Activated B cell treated with CpG ODN at 0.5 μM for 24 hours (primary cell): ENCODE results near the gene GPHN. TPM values are rescaled to one million over a fixed set of nuclear protein-coding genes. Genes with fewer than 3 reads are reported as not detected.
"Not testable (repeated sequence)": the region's sequence is repeated elsewhere in the genome, so short reads cannot be mapped to it uniquely, and the experiment has no call there.

Experiments used
- ATAC-seq: fragments of 200-7000 bp; cut with Tn5 transposase; one replicate; pipeline ENCODE4 v1.10.0; 2021; ENCODE audit warnings: low read depth, mild to moderate bottlenecking, moderate library complexity
- CTCF ChIA-PET: fragments of 350-600 bp; sonication (Branson Sonifier 250); formaldehyde crosslinking; loops from one replicate; lab custom pipeline; 2021; ENCODE audit warnings: antibody characterized with exemption; lab: Charles Lee
- POLR2A ChIA-PET: fragments of 350-600 bp; sonication (Branson Sonifier 250); formaldehyde crosslinking; loops from one replicate; lab custom pipeline; 2021; ENCODE audit warnings: antibody characterized with exemption; lab: Charles Lee
- DNase-seq: peaks from one replicate; pipeline ENCODE4 v3.0.0; 2022
- H3K27ac Mint-ChIP-seq: one replicate; pipeline ENCODE4 v1.8.0; 2020; ENCODE audit warnings: mixed read lengths
- H3K27me3 Mint-ChIP-seq: one replicate; pipeline ENCODE4 v1.8.0; 2021; ENCODE audit warnings: mixed read lengths
- H3K36me3 Mint-ChIP-seq: one replicate; pipeline ENCODE4 v1.8.0; 2021; ENCODE audit warnings: low read depth, mixed read lengths
- H3K4me1 Mint-ChIP-seq: one replicate; pipeline ENCODE4 v1.8.0; 2021; ENCODE audit warnings: mixed read lengths
- H3K4me3 Mint-ChIP-seq: one replicate; pipeline ENCODE4 v1.8.0; 2020; ENCODE audit warnings: mild to moderate bottlenecking, mixed read lengths
- H3K9me3 Mint-ChIP-seq: one replicate; pipeline ENCODE4 v1.8.0; 2020; ENCODE audit warnings: mixed read lengths
- intact Hi-C: fragments of 100-400 bp; cut with micrococcal nuclease; formaldehyde crosslinking; loops from one replicate; pipeline ENCODE4 v1.15.1; 2024
- total RNA-seq: library from RNA; stranded (reverse); gene quantifications from 2 replicates; pipeline ENCODE4 v1.2.3, GENCODE V29; 2022
- TF ChIP-seq, protein P1 (sequence below): fragments of 200-600 bp; IDR thresholded peaks from one replicate; pipeline ENCODE4 v1.8.0; 2022; ENCODE audit warnings: antibody characterized with exemption, mild to moderate bottlenecking

Gene GPHN
- total RNA-seq, 1 donor from 2014 or later, result 36.9 TPM

- POLR2A ChIA-PET, result no interaction called here
- peaks cover 2% of the 10 kb centered on the region for H3K9me3 Mint-ChIP-seq
- H3K27ac Mint-ChIP-seq, result no peak overlapping the region
- intact Hi-C loops, result no loop called here
- ATAC-seq (no peak), DNase-seq (no peak)
- H3K27me3 Mint-ChIP-seq, result no peaks in the 10 kb centered on the region
- H3K4me3 Mint-ChIP-seq, result no peak overlapping the region
- peaks cover 24% of the 10 kb centered on the region for H3K4me1 Mint-ChIP-seq
- H3K36me3 Mint-ChIP-seq, result no peaks in the 10 kb centered on the region
- TF ChIP-seq, protein P1, sequence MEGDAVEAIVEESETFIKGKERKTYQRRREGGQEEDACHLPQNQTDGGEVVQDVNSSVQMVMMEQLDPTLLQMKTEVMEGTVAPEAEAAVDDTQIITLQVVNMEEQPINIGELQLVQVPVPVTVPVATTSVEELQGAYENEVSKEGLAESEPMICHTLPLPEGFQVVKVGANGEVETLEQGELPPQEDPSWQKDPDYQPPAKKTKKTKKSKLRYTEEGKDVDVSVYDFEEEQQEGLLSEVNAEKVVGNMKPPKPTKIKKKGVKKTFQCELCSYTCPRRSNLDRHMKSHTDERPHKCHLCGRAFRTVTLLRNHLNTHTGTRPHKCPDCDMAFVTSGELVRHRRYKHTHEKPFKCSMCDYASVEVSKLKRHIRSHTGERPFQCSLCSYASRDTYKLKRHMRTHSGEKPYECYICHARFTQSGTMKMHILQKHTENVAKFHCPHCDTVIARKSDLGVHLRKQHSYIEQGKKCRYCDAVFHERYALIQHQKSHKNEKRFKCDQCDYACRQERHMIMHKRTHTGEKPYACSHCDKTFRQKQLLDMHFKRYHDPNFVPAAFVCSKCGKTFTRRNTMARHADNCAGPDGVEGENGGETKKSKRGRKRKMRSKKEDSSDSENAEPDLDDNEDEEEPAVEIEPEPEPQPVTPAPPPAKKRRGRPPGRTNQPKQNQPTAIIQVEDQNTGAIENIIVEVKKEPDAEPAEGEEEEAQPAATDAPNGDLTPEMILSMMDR, result no peak
- CTCF ChIA-PET, result no interaction called here
These were observed 22.6 kb downstream of the GPHN start for GRCh38 chr14:66530526-66530925.

DNA sequence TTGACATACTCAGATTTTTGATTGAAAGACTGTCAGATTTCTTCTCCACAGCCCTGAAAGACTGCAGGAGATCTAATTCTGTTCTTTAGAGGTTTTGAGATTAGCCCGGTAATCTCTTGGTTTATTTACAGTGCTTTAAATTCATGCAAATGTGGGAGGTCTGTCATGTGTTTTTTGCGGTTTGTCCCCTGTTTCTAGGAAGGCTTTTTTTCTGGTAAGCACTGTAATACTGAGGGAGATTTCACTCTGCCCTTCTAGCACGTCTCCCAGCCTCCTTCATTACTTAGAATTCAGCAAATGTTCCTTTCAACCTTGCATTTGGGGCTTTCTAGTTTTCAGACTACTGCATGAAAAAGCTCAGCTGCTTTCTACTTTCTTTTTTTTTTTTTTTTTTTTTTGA lies 31.1 kb downstream of the GPHN start:
- CTCF ChIA-PET, result no interaction called here
- H3K27me3 Mint-ChIP-seq, result no peaks in the 10 kb centered on the region
- H3K9me3 Mint-ChIP-seq, result no peaks in the 10 kb centered on the region
- ATAC-seq, result no peak
- TF ChIP-seq, protein P1, result no peak
- H3K36me3 Mint-ChIP-seq, result no peaks in the 10 kb centered on the region
- H3K4me1 Mint-ChIP-seq, result peaks cover 9% of the 10 kb centered on the region
- no peak for DNase-seq
- POLR2A ChIA-PET, result no interaction called here
- no peak overlapping the region for H3K27ac Mint-ChIP-seq
- H3K4me3 Mint-ChIP-seq, result no peak overlapping the region
- intact Hi-C loops, result no loop called here

DNA sequence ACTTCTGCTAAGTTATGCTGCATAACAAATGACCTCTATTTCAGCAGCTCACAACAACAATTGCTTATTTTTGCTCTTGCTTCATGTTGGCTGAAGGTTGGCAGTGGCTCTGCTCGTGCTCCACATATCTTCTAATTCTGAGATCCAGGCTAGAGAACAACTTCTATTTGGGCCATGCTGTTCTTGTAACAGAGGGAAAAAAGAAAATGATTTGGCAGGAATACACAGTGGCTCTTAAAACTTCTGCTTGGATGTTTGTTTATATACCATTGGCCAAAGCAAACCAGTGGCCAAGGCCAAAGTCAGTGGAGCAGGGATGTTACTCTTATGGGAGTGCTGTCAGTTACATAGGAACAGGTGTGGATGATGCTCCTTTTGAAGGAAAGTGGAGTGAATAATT lies 32.1 kb downstream of the GPHN start:
- ATAC-seq, result no peak
- Mint-ChIP-seq H3K36me3 (no peaks in the 10 kb centered on the region), H3K27me3 (no peaks in the 10 kb centered on the region), H3K9me3 (no peaks in the 10 kb centered on the region), H3K4me3 (no peak overlapping the region), H3K4me1 (peaks cover 9% of the 10 kb centered on the region), H3K27ac (no peak overlapping the region)
- POLR2A ChIA-PET, result no interaction called here
- TF ChIP-seq, protein P1, result no peak
- CTCF ChIA-PET, result no interaction called here
- DNase-seq, result no peak
- intact Hi-C loops, result no loop called here

GRCh38 chr14:66541627-66542026 lies 33.7 kb downstream of the GPHN start:
- TF ChIP-seq, protein P1, result no peak
- CTCF ChIA-PET, result no interaction called here
- no peak overlapping the region for H3K27ac Mint-ChIP-seq
- DNase-seq, result no peak
- H3K27me3 Mint-ChIP-seq, result no peaks in the 10 kb centered on the region
- POLR2A ChIA-PET, result no interaction called here
- H3K4me3 Mint-ChIP-seq, result no peak overlapping the region
- no peaks in the 10 kb centered on the region for H3K36me3 Mint-ChIP-seq
- H3K4me1 Mint-ChIP-seq, result peaks cover 7% of the 10 kb centered on the region
- H3K9me3 Mint-ChIP-seq, result no peaks in the 10 kb centered on the region
- no peak for ATAC-seq
- intact Hi-C loops, result no loop called here

GRCh38 chr14:66543996-66544395 lies 36.0 kb downstream of the GPHN start:
- Mint-ChIP-seq H3K9me3 (no peaks in the 10 kb centered on the region), H3K4me1 (peaks cover 4% of the 10 kb centered on the region), H3K27ac (no peak overlapping the region), H3K4me3 (no peak overlapping the region), H3K27me3 (no peaks in the 10 kb centered on the region), H3K36me3 (no peaks in the 10 kb centered on the region)
- no peak for ATAC-seq
- DNase-seq, result no peak
- POLR2A ChIA-PET, result no interaction called here
- intact Hi-C loops, result no loop called here
- TF ChIP-seq, protein P1, result no peak
- CTCF ChIA-PET, result no interaction called here

DNA sequence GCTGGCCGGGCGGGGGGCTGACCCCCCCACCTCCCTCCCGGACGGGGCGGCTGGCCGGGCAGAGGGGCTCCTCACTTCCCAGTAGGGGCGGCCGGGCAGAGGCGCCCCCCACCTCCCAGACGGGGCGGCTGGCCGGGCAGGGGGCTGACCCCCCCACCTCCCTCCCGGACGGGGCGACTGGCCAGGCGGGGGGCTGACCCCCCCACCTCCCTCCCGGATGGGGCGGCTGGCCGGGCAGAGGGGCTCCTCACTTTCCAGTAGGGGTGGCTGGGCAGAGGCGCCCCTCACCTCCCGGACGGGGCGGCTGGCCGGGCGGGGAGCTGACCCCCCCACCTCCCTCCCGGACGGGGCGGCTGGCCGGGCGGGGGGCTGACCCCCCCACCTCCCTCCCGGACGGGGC lies 37.2 kb downstream of the GPHN start:
- H3K4me1 Mint-ChIP-seq, DNase-seq, H3K4me3 Mint-ChIP-seq, POLR2A ChIA-PET, H3K27ac Mint-ChIP-seq, ATAC-seq, H3K9me3 Mint-ChIP-seq, CTCF ChIA-PET, H3K36me3 Mint-ChIP-seq, H3K27me3 Mint-ChIP-seq: not testable (repeated sequence)
- intact Hi-C loops, result loop anchor here (5.0 kb wide), 1 partner anchor 48 kb away; no protein-coding TSS in a partner anchor

DNA sequence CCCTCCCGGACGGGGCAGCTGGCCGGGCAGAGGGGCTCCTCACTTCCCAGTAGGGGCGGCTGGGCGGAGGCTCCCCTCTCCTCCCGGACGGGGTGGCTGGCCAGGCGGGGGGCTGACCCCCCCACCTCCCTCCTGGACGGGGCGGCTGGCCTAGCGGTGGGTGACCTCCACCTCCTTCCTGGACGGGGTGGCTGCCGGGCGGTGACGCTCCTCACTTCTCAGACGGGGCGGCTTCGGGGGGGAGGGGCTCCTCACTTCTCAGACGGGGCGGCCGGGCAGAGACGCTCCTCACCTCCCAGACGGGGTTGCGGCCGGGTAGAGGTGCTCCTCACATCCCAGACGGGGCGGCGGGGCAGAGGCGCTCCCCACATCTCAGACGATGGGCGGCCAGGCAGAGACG lies 37.8 kb downstream of the GPHN start:
- POLR2A ChIA-PET, H3K4me1 Mint-ChIP-seq: not testable (repeated sequence)

More for the DNA sequence above, 37.8 kb downstream of the GPHN start:
- H3K9me3 Mint-ChIP-seq, DNase-seq, ATAC-seq, H3K36me3 Mint-ChIP-seq, H3K27ac Mint-ChIP-seq, CTCF ChIA-PET, H3K4me3 Mint-ChIP-seq, H3K27me3 Mint-ChIP-seq: not testable (repeated sequence)
- intact Hi-C loops, result loop anchor here (5.0 kb wide), 1 partner anchor 48 kb away; no protein-coding TSS in a partner anchor
